IMR-90 (cell line): ENCODE results near the gene SCARF2.

Experiments used
- FOS ChIP-seq: fragments of 150-350 bp; IDR thresholded peaks from 2 replicates; pipeline ENCODE4 v1.6.1; 2016; ENCODE audit warnings: low read depth, low read length
- MAFK ChIP-seq: IDR thresholded peaks from 2 replicates; pipeline ENCODE4 v1.6.1; 2012; ENCODE audit warnings: low read depth, low read length, improper control_type of control experiment
- POLR2A ChIP-seq: IDR thresholded peaks from 2 replicates; pipeline ENCODE4 v1.6.1; 2012; ENCODE audit warnings: mild to moderate bottlenecking, low read depth, low read length
- RAD21 ChIP-seq: IDR thresholded peaks from 2 replicates; pipeline ENCODE4 v1.6.1; 2012; ENCODE audit warnings: low read length, improper control_type of control experiment
- RCOR1 ChIP-seq: IDR thresholded peaks from 2 replicates; pipeline ENCODE4 v1.6.1; 2012; ENCODE audit warnings: mild to moderate bottlenecking, low read length, improper control_type of control experiment; ENCODE audit not compliant: insufficient replicate concordance
- TF ChIP-seq, protein P1 (sequence below): conservative IDR thresholded peaks from 2 replicates; pipeline ENCODE4 v1.5.1; 2012; ENCODE audit warnings: mild to moderate bottlenecking, low read depth, low read length, improper control_type of control experiment

GRCh38 chr22:20457506-20458240, 20.0 kb upstream of the SCARF2 start:
- TF ChIP-seq, protein P1, sequence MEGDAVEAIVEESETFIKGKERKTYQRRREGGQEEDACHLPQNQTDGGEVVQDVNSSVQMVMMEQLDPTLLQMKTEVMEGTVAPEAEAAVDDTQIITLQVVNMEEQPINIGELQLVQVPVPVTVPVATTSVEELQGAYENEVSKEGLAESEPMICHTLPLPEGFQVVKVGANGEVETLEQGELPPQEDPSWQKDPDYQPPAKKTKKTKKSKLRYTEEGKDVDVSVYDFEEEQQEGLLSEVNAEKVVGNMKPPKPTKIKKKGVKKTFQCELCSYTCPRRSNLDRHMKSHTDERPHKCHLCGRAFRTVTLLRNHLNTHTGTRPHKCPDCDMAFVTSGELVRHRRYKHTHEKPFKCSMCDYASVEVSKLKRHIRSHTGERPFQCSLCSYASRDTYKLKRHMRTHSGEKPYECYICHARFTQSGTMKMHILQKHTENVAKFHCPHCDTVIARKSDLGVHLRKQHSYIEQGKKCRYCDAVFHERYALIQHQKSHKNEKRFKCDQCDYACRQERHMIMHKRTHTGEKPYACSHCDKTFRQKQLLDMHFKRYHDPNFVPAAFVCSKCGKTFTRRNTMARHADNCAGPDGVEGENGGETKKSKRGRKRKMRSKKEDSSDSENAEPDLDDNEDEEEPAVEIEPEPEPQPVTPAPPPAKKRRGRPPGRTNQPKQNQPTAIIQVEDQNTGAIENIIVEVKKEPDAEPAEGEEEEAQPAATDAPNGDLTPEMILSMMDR, result no peak
- TF ChIP-seq RCOR1 (no peak), RAD21 (no peak), POLR2A (no peak), MAFK (no peak), FOS (no peak)
